ENCODE results near the gene SLC24A1.
A peak's percentile ranks its signal among the peaks of the same experiment; 100 is the strongest.

Gene SLC24A1

DNA sequence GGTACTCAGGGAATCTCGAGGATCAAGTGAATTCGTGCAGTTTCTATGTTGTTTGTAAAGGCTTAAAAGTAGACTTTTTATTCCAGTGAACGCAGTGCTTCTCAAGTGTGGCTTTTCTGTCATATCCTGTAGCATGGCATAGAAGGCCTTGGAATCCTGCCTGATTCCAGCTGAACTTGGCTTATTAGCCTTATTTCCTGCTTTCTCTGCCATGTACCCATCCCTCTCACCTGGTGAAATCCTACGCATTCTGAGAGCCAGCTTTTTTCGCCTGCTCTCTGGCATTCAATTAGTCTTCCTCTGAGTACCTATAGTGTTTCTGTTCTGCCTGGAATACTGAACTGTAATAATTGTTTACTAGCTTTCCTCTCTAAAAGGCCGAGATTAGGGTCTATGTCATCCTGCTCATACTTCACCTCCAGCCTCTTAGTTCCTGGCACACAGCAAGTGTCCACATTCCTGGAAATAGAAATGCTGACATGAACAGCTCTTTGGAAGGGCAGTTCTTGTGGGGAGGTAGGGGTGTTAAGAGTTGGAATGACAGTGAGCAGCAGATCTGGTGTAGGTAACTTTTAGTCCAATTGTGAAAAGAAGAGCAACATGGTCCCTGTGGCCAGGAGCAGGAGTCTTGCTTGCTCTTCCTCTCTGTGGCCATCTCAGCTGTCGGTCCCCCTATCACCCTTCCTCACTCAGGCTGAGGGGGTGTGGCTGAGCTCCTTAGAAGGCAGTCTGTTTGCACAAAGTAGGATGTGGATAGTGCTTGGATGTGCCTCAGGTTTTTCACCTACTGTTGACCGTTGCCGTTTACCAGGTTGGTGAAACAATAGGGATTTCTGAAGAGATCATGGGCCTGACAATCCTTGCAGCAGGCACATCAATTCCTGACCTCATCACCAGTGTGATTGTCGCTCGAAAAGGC, 30.4 kb downstream of the SLC24A1 start:
- no peak for FAIRE-seq
- no peak for DNase-seq (ENCODE audit: low spot score)

DNA sequence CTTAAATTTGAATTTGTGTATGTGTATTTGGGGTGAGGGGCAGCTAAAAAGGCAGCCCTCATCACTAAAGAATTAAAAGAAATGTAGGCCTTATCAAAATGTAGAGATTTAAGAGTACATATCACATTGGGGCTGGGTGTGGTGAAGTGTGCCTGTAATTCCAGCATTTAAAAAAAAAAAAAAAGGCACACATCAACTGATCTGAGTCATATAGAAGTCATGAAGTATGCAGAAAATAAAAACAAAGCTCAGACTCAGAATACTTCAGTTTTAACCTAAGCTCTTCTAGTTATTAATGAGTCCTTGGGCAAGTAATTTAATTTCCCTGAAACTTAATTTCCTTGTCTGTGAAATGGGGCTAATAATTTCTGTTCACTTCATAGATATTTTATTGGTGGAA, 31.6 kb downstream of the SLC24A1 start:
- no peak for DNase-seq (ENCODE audit: low spot score)

DNA sequence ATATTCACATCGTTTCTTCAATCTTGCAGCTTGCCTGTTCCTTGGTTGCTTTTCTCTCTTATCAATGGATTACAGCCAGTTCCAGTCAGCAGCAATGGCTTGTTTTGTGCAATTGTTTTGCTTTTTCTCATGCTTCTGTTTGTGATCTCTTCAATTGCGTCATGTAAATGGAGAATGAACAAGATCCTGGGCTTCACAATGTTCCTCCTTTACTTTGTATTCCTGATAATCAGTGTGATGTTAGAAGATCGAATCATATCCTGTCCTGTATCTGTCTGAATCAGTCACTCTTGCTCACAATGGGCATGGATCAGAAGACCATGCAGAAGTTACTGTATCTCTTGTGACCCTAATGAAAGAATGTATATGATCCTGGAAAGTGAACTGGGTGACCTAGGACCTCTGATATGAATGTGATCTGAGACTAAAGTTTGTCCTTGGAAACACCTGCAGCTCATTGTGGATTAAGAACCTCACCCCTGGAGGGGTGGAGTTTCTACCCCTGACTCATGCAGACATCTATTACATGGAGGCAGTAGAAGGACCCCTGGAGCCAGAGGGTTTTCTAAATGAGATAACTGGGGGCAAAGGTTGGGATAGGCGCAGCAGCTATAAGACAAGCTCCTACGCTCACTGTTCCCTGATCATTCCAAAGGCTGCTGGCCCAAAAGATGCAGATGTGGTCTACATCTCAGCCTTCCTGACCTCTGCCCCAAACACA, 32.2 kb downstream of the SLC24A1 start:
- FAIRE-seq (no peak), DNase-seq (ENCODE audit: low spot score) (peak; percentile 13)

More for the DNA sequence above, 31.6 kb downstream of the SLC24A1 start:
- FAIRE-seq: no peak

DNA sequence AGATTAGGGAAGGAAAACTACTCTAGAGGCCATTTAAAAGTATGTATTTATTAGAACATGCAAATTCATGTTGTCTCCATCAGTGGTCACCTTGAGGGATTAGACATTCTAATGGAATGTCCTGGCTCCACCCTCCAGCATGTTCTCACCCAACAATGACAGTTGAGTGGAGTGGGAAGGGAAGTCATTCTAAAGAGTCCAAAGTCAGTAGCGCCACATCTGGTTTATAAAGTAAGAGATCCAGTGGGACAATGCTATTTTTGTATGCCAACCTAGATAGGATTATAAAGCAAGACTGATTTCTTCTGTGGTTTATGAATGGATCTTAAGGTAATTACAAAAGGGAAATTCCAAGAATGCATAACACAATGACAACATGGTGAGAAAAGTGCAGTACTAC, 33.3 kb downstream of the SLC24A1 start:
- DNase-seq (ENCODE audit: low spot score) (peak; percentile 17), FAIRE-seq (no peak)

DNA sequence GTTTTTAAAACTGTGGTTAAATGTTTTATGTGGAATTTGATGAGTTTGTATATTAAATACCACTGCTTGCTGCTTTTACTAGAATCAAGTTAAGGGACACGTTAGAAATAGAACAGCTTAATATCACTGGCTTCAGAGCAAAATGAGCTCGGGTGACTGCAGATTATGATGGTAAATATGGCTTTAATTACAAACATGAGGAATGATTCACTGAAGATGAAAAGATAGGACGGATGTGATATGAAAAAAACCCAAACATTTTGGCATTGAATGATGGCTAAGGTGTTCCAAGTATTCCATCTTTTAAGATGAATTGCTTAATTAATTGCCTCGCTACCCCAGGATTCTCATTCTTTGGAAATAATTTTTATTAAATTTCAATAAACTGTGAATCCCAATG, 33.7 kb downstream of the SLC24A1 start:
- no peak for FAIRE-seq
- no peak for DNase-seq (ENCODE audit: low spot score)

DNA sequence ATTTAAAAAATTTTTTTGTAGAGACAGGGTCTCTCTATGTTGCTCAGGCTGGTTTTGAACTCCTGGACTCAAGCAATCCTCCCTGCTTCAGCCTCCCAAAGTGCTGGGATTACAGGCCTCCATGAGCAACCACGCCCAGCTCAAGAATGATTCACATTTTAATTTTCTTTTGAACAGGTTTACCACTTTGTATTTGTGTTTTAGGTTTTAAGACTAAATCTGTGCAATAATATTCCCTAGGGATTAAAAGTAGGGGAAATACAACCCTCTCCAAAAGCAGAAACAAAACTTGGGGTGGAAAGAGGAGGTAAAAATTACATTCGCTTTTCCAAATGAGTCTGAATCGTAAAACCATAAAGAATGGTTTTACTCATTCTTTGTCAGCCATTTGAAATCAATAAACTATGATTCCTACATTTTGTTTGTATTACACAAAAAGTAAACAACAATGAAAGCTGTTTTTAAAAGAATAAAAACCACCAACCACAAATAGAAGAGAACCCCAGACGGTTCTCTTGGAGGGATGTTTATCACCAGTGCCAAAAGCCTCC, 37.8 kb downstream of the SLC24A1 start:
- DNase-seq (ENCODE audit: low spot score): no peak

DNA sequence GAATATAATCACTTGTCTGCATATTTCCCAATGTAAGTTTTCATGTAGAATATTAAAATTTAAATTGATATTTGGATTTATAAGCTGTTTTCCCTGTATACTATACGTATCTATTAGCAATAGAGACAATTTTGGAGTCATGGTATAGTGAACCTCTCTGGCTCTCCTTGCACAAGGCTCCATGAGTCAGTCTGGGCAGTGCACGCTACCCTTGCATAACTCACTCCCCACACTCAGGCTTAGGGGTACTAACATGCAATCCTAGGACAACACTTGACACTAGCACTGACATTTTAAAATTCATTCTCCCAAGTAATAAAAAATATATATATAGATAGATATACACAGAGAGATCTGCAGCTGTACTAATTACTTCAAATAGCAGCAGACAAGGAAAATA, 39.2 kb downstream of the SLC24A1 start:
- no peak for DNase-seq (ENCODE audit: low spot score)
- no peak for FAIRE-seq

More for the DNA sequence above, 37.8 kb downstream of the SLC24A1 start:
- FAIRE-seq: no peak

DNA sequence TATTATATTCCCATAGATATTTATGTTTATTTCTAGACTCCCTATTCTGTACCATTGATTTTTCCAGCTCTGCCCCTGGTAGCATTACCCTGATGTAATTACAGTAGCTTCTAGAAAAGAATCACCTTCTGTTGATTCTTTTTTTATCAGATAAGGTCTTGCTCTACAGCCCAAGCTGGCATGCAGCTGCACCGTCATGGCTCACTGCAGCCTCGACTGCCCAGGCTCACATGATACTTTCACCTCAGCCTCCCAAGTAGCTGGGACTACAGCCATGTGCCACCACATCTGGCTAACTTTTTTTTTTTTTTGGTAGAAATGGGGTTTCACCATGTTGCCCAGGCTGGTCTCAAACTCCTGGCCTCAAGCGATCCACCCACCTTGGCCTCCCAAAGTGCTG, 41.8 kb downstream of the SLC24A1 start:
- no peak for DNase-seq (ENCODE audit: low spot score)
- FAIRE-seq: no peak

DNA sequence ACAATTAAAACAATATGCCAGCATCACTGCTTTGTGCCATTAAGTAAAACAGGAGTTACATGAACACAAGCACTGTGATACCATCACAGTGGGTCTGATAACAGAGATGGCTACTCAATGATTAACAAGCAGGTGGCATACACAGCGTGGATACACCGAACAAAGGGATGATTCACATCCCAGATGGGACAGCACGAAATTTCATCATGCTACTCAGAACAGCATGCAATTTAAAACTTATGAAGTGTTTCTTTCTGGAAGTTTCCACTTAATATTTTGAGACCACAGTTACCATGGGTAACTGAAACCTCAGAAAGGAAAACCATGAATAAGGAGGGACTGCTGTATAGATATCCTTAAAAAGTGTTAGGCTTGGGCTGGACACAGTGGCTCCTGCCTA, 44.5 kb downstream of the SLC24A1 start:
- FAIRE-seq: peak; percentile 61
- DNase-seq (ENCODE audit: low spot score): peak; percentile 57

DNA sequence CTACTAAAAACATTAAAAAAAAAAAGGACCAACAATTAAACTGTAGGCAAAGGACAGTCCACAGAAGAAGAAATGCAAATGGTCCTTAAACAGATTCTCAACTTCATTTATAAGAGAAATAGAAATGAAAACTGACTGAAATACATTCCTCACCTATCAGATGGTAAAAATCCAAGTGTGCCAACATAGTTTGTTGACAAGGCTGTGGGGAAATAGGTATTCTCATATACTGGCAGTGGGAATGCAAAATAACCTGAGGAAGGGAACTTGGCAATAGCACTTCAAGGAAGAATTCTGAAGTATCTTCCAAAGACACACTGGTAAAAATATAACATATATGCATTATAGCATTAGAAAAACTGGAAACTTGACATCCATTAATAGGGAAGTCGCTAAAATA, 53.8 kb downstream of the SLC24A1 start:
- DNase-seq (ENCODE audit: low spot score): no peak
- FAIRE-seq: no peak

DNA sequence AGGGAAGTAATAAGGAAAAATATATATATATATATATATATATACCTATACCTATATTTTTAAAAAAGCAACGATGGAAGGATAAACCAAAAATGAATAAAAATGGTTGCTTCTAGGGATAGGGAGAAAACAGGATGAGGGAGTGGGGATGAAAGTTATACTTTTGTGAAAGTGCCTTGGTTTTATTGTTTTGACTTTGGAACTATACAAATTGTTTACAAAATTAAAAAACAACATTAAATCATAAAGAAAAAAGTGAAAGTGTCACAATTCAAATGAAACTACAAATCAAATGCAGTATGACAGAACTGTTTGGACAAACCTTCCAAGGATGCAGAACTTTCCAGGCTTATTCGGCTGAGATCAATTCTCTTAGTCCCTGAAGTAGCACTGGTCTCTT, 54.4 kb downstream of the SLC24A1 start:
- FAIRE-seq: no peak
- DNase-seq (ENCODE audit: low spot score): no peak

DNA sequence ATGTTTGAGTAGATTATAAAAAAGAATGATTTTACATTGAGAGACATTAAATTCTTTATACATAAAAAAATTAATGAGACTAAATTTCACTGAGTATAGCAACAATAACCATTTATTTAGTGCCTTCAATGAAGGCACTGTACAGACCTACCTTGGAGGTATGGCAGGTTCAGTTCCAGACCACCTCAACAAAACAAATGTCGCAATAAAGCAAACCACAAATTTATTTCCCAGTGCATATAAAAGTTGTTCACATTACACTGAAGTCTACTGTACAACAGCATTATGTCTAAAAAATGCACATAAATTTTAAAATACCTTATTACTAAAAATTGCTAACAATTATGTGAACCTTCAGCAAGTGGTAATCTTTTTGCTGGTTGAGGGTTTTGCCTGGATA, 58.8 kb downstream of the SLC24A1 start:
- no peak for FAIRE-seq
- no peak for DNase-seq (ENCODE audit: low spot score)

DNA sequence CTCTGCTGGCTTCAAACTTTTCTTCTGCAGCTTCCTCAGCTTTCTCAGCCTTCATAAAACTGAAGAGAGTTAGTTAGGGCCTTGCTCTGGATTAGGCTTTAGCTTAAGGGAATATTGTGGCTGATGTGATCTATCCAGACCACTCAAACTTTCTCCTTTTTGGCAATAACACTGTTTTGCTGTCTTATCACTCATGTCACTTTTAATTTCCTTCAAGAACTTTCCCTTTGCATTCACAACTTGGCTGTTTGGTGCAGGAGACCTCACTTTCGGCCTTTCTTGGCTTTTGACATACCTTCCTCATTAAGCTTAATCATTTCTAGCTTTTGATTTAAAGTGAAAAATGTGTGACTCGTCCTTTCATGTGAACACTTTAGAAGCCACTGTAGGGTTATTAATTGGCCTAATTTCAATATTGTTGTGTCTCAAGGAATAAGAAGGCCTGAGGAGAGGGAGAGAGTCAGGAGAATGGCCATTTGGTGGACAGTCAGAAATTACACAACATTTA, 60.7 kb downstream of the SLC24A1 start:
- DNase-seq (ENCODE audit: low spot score): no peak
- FAIRE-seq: no peak

DNA sequence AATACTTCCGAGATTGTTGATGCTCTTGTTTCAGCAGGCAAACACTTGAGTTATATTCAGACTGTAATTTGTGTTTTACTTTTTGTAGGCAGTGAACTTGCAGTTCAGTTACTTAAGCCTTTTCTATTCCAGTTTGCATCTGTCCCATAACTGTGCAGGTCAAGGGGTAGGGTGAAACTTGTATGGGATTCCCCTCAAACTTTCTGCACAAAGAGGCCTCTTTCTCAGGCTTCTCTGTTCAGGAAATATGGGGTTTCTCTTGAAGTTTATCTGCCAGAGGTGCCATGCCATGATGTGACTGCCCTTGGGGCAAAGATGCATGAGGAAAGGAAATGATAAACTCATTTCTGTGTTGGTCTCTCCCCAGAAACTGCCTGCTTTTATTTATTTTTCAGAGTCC, 66.7 kb downstream of the SLC24A1 start:
- DNase-seq (ENCODE audit: low spot score) (no peak), FAIRE-seq (no peak)

DNA sequence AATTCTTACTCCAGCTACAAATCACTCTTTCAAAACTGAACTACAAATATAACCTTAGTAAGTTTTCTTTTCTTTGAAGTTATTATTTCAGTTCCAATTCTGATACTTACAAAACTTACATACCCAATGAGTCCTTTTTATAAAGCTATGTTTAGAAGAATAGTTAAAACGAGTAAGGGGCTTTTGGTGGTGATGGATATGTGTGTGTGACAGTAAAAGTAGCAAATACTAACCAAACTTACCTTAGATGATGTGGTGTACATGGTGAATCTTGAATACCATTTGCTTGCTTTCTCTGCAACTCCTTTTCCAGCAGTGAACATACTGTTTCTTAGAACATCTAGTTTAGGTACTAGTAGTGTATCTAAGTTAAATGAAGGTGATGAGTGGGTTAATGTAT, 68.4 kb downstream of the SLC24A1 start:
- DNase-seq (ENCODE audit: low spot score) (no peak), FAIRE-seq (no peak)

DNA sequence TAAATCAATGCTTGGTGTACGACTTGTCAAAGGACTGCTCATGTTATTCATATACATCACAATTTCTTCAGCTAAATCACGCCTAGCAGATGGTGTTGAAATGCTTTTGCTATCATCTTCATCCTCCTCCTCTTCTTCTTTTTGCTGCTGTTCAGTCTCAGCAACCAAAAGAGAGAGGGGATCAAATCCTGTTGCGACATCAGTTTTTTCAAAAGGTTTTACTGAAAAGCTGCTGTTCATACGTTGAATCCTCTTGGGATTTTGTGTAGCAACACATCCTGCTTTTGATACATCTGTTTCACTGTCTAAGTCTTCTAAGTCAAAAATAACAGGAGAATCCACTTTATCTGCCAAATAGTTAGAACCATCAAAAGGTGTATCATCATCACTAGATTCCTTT, 69.0 kb downstream of the SLC24A1 start:
- FAIRE-seq (no peak), DNase-seq (ENCODE audit: low spot score) (no peak)

DNA sequence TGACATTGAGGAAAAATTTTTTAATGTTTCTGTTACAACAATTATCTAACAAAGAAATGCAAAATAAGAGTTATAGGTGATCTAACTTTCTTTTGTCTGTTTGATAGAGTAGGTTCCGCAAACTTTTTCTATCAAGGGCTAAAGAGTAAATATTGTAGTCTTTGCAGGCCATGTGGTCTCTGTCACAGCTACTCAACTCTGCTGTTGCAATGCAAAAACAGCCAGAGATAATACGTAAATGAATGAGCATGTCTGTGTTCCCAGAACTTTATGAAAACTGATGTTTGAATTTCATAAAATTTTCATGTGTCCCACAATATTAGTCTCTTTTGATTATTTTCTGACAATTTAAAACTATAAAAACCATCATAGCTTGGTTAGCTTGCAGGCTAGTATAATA, 73.3 kb downstream of the SLC24A1 start:
- DNase-seq (ENCODE audit: low spot score) (no peak), FAIRE-seq (no peak)
